HG03520 (cell line): ENCODE data around the gene IL2RG.

ENCODE experiments used
- ATAC-seq: cut with Tn5 transposase; IDR thresholded peaks from one replicate; pipeline ENCODE4 v1.9.1; 2021; ENCODE audit warnings: mild to moderate bottlenecking, moderate library complexity; ENCODE audit not compliant: unreplicated experiment

IL2RG gene

GRCh38 chrX:71081330-71082123 is 29.9 kb downstream of the IL2RG start:
- no peak for ATAC-seq

GRCh38 chrX:71070531-71070930 is 40.8 kb downstream of the IL2RG start:
- no peak for ATAC-seq

GRCh38 chrX:71068044-71068918 is 43.1 kb downstream of the IL2RG start, which contains the start of gene SNX12:
SNX12 (minus strand) TSS chrX:71068334; CDS start chrX:71068306, 28 bp downstream.
- peak; percentile 92 for ATAC-seq

GRCh38 chrX:71067712-71068043 is 43.7 kb downstream of the IL2RG start:
- no peak for ATAC-seq

GRCh38 chrX:71067089-71067488 is 44.3 kb downstream of the IL2RG start:
- ATAC-seq, result no peak

- ATAC-seq, result no peak
Observed at GRCh38 chrX:71060127-71060526, 51.2 kb downstream of the IL2RG start.

GRCh38 chrX:71057848-71058530 is 53.4 kb downstream of the IL2RG start:
- no peak for ATAC-seq
